T-cell (primary cell): ENCODE data around the gene HPS4. TPM values are rescaled to one million over a fixed set of nuclear protein-coding genes. Genes with fewer than 3 reads are reported as not detected.

Source experiments
- ATAC-seq, 4 experiments: fragments of 200-7000 bp in 3 of 4; fragments of 150-1000 bp in 1 of 4; cut with Tn5 transposase; replicated peaks in 1 of 4; 1 replicate in 3 of 4; 2 replicates in 1 of 4; pipeline ENCODE4 v1.10.0; 2021; ENCODE audit warnings: moderate library complexity in 3 of 4, mild to moderate bottlenecking in 2 of 4, moderate number of reproducible peaks in 1 of 4
- CTCF ChIA-PET, 2 donors: fragments of 300-600 bp; sonication (Branson Sonifier 250); formaldehyde crosslinking; loops; one replicate each; lab custom pipeline; 2022; ENCODE audit warnings: antibody characterized with exemption in 2 of 2; lab: Charles Lee
- POLR2A ChIA-PET, 2 donors: fragments of 300-600 bp; sonication (Branson Sonifier 250); formaldehyde crosslinking; loops; one replicate each; lab custom pipeline; 2022; ENCODE audit warnings: antibody characterized with exemption in 2 of 2; lab: Charles Lee
- DNase-seq, 35 experiments: peaks; one replicate each; pipeline versions ENCODE4 v3.0.0 to v3.0.0-alpha.2; 2013 to 2023
- H3K27ac ChIP-seq: one replicate; pipeline ENCODE4 v1.5.1; 2013; ENCODE audit warnings: low read length
- H3K27me3 ChIP-seq, 2 experiments: replicated peaks in 1 of 2; 1 replicate in 1 of 2; 2 replicates in 1 of 2; pipeline versions ENCODE4 v1.6.1 to v1.7.0; 2013; ENCODE audit warnings: low read length in 1 of 2, mixed read lengths in 1 of 2; ENCODE audit not compliant: control insufficient read depth in 2 of 2, insufficient read depth in 2 of 2; ENCODE audit errors: extremely low read depth in 1 of 2
- H3K36me3 ChIP-seq, 2 donors: 1 replicate in 1 of 2; 2 replicates in 1 of 2; pipeline versions ENCODE4 v1.6.1 to v1.7.0; 2013; ENCODE audit warnings: low read length in 1 of 2; ENCODE audit not compliant: control insufficient read depth in 2 of 2, insufficient read depth in 1 of 2; ENCODE audit errors: extremely low read depth in 1 of 2
- H3K4me1 ChIP-seq, 2 experiments: 1 replicate in 1 of 2; 2 replicates in 1 of 2; pipeline versions ENCODE4 v1.6.1 to v1.7.0; 2013; ENCODE audit warnings: low read length in 2 of 2, mixed read lengths in 1 of 2; ENCODE audit not compliant: insufficient read depth in 2 of 2, control insufficient read depth in 1 of 2; ENCODE audit errors: extremely low read depth in 1 of 2
- H3K4me3 ChIP-seq, 2 donors: 1 replicate in 1 of 2; 2 replicates in 1 of 2; pipeline versions ENCODE4 v1.5.1 to v1.7.0; 2013; ENCODE audit warnings: mild to moderate bottlenecking in 2 of 2, low read length in 1 of 2, moderate library complexity in 1 of 2; ENCODE audit not compliant: control insufficient read depth in 1 of 2; ENCODE audit errors: extremely low read depth in 1 of 2
- H3K9me3 ChIP-seq: 2 replicates; pipeline ENCODE4 v1.7.0; 2013
- H3K27ac Mint-ChIP-seq, 2 donors: one replicate each; pipeline ENCODE4 v1.8.0; 2020 to 2021; ENCODE audit warnings: mild to moderate bottlenecking in 2 of 2, mixed read lengths in 2 of 2
- H3K27me3 Mint-ChIP-seq, 2 donors: one replicate each; pipeline ENCODE4 v1.8.0; 2021 to 2022; ENCODE audit warnings: mixed read lengths in 2 of 2
- H3K36me3 Mint-ChIP-seq: one replicate; pipeline ENCODE4 v1.8.0; 2021; ENCODE audit warnings: mixed read lengths
- H3K4me1 Mint-ChIP-seq, 3 donors: one replicate each; pipeline ENCODE4 v1.8.0; 2020 to 2022; ENCODE audit warnings: mixed read lengths in 3 of 3, mild to moderate bottlenecking in 1 of 3
- H3K4me3 Mint-ChIP-seq, 3 donors: one replicate each; pipeline ENCODE4 v1.8.0; 2020 to 2022; ENCODE audit warnings: mild to moderate bottlenecking in 3 of 3, mixed read lengths in 3 of 3, moderate library complexity in 3 of 3
- H3K9me3 Mint-ChIP-seq, 3 donors: one replicate each; pipeline ENCODE4 v1.8.0; 2020 to 2022; ENCODE audit warnings: mixed read lengths in 3 of 3
- WGBS: methylation state at CpG from one replicate; pipeline ENCODE4 v1.1.5; 2013; ENCODE audit warnings: missing lambda C conversion rate; ENCODE audit not compliant: insufficient coverage; 5-methylcytosine and 5-hydroxymethylcytosine counted together
- total RNA-seq, 35 experiments: library from RNA in 6 of 35; stranded (reverse) in 6 of 35; fragments of 120-200 nt in 1 of 35; gene quantifications; one replicate each; pipeline versions ENCODE4 v1.2.1 to v1.2.4 and lab custom pipeline; 2013 to 2026

Gene HPS4
- total RNA-seq, 5 donors from 2014 or later (not counting 1 experiment from before 2014, with no cell fraction given), result 38.7 to 53.4 (median 50.0) TPM

DNA sequence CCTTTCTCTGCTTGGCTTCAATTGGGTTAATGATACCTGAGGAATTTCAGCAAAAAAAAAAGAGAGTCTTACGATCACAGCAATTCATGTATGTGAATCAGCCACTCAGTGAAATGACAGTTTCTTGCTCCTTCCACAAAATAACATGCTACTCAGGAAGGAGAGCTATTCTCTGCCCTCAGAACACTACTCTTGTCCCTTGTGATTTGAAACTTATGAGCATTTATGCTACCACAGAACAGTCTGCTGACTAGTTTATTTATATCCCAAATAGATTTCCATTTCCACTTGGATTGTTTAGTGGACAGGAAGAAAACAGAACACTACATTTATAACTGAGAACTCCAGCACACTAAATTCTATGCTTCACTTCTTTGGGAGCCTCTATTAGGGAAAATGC lies 20.2 kb upstream of the HPS4 start:
- POLR2A ChIA-PET, result interaction anchor here in 1 of 2 donors (0.6 to 1.2 kb wide), 2 partner anchors 20 to 35 kb away, joined by 3 read pairs; partner anchors contain the start of gene SRRD
- peaks cover 5 to 18% of the 10 kb centered on the region in 2 experiments for H3K4me1 ChIP-seq
- H3K27ac ChIP-seq, result peak overlapping the region; percentile 52
- H3K36me3 ChIP-seq, result peaks cover 22 to 98% of the 10 kb centered on the region in 2 donors
- no peak for DNase-seq
- peak overlapping the region in 1 of 3 donors; percentile 52 for H3K4me3 Mint-ChIP-seq
- H3K27me3 ChIP-seq, result no peaks in the 10 kb centered on the region
- H3K4me3 ChIP-seq, result no peak overlapping the region
- H3K36me3 Mint-ChIP-seq, result peaks cover 63% of the 10 kb centered on the region
- H3K4me1 Mint-ChIP-seq, result peaks cover 19 to 31% (median 24%) of the 10 kb centered on the region in 3 donors
- CTCF ChIA-PET, result interaction anchor here (0.5 to 2.8 kb wide), 11 partner anchors 9 to 197 kb away, joined by 3 to 17 read pairs (median 4); partner anchors contain the start of genes HPS4 (in 1 of the 2), SRRD (in 1 of the 2) and TFIP11 (in 1 of the 2)
- WGBS, result no CpG with 5 or more reads among the region's 1 CpG
- no peaks in the 10 kb centered on the region for H3K27me3 Mint-ChIP-seq
- H3K9me3 Mint-ChIP-seq, result no peaks in the 10 kb centered on the region
- peak overlapping the region; percentile 68 to 76 for H3K27ac Mint-ChIP-seq
- H3K9me3 ChIP-seq, result no peaks in the 10 kb centered on the region
- no peak for ATAC-seq

DNA sequence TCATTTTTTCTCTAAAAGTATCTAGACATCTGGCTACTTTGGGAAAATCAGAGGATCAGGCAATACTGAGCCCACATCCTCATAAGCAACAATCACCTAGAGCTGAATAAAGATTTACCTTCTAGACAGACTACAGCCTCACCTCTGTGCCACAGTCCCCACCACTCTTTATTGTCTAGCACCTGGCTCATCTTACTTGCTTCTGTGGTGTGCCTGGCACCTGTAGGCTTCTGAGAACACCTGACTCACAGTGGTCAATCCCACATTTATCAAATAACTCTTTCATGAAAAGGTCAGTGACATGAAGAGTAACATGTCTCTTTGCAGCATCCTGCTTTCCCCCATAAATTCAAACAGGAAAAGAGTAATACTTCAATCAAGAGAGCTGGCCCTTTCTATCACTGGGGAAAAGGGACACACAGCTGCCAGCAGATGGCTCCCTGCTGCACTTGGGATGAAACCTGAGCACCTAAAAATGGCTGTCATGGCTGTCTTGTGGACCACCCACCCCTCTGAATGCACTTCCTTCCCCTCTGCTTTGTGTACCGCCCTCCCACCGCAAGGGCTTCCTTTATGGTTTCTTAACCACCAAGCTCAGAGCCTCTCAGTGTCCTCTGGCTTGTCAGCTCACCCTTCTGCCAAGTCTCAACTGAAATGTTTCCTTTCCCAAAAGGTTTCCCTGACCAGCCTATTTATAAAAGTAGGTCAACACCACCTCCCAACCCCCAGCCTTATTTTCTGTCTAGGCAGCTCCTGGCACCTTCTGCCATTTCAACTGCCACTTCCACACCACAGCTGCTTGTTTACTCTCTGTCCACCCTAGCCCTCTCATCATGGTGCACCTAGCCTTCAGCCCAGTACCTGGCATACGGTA lies 19.3 kb upstream of the HPS4 start:
- peak; percentile 76 to 95 (median 92) for ATAC-seq
- peak; percentile 26 to 81 (median 58) for DNase-seq
- 4% methylated on average over 3 of the region's 3 CpGs for WGBS
- Histone ChIP-seq H3K9me3 (no peaks in the 10 kb centered on the region), H3K27ac (peak overlapping the region; percentile 52), H3K36me3 (peaks cover 20 to 94% of the 10 kb centered on the region in 2 donors), H3K4me3 (no peak overlapping the region), H3K4me1 (peaks cover 5 to 18% of the 10 kb centered on the region in 2 experiments), H3K27me3 (no peaks in the 10 kb centered on the region)
- no peaks in the 10 kb centered on the region for H3K9me3 Mint-ChIP-seq
- ChIA-PET POLR2A (interaction anchor here in 1 of 2 donors (0.5 to 1.2 kb wide), 3 partner anchors 19 to 36 kb away, joined by 3 to 8 read pairs (median 3); partner anchors contain the start of gene SRRD), CTCF (interaction anchor here (0.6 to 2.8 kb wide), 11 partner anchors 9 to 197 kb away, joined by 3 to 17 read pairs (median 4); partner anchors contain the start of genes HPS4 (in 1 of the 2), SRRD (in 1 of the 2) and TFIP11 (in 1 of the 2))
- no peaks in the 10 kb centered on the region for H3K27me3 Mint-ChIP-seq
- peak overlapping the region; percentile 68 to 76 for H3K27ac Mint-ChIP-seq
- H3K4me1 Mint-ChIP-seq, result peaks cover 18 to 31% (median 24%) of the 10 kb centered on the region in 3 donors
- H3K36me3 Mint-ChIP-seq, result peaks cover 61% of the 10 kb centered on the region
- H3K4me3 Mint-ChIP-seq, result peak overlapping the region in 2 of 3 donors; percentile 28 to 52

DNA sequence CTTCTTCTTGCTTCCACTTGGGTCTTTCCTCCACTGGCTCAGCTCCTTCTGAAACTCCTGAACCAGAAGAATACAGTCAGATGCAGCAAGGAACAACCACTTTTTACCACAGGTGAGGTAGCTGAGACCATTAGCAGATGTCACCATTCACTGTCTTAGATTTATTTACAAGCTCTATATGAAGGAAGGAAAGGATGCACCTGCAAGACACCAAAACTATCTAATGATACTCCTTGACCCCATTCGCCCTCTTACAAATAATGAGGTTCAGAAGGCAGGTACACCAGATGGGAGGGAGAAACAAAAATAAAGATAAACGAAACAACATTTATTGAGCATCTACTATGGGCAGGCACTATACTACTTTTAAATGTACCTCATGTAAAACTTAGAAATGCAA lies 18.4 kb upstream of the HPS4 start:
- Histone ChIP-seq H3K36me3 (peaks cover 17 to 89% of the 10 kb centered on the region in 2 donors), H3K27ac (no peak overlapping the region), H3K9me3 (no peaks in the 10 kb centered on the region), H3K4me3 (no peak overlapping the region), H3K4me1 (peaks cover 5 to 18% of the 10 kb centered on the region in 2 experiments), H3K27me3 (no peaks in the 10 kb centered on the region)
- POLR2A ChIA-PET, result interaction anchor here in 1 of 2 donors (0.6 to 0.7 kb wide), 2 partner anchors 11 to 18 kb away, joined by 3 to 7 read pairs; partner anchors contain the start of genes HPS4, SRRD and TFIP11
- Mint-ChIP-seq H3K4me3 (no peak overlapping the region), H3K27ac (peak overlapping the region in 1 of 2 donors; percentile 28), H3K9me3 (no peaks in the 10 kb centered on the region), H3K4me1 (peaks cover 18 to 31% (median 24%) of the 10 kb centered on the region in 3 donors), H3K36me3 (peaks cover 63% of the 10 kb centered on the region), H3K27me3 (no peaks in the 10 kb centered on the region)
- CTCF ChIA-PET, result interaction anchor here (0.8 to 2.8 kb wide), 7 partner anchors 11 to 171 kb away, joined by 3 to 17 read pairs (median 4); partner anchors contain the start of genes HPS4 (in 1 of the 2) and SRRD (in 1 of the 2)
- ATAC-seq (no peak), DNase-seq (no peak)
- WGBS, result no CpG with 5 or more reads among the region's 2 CpGs

DNA sequence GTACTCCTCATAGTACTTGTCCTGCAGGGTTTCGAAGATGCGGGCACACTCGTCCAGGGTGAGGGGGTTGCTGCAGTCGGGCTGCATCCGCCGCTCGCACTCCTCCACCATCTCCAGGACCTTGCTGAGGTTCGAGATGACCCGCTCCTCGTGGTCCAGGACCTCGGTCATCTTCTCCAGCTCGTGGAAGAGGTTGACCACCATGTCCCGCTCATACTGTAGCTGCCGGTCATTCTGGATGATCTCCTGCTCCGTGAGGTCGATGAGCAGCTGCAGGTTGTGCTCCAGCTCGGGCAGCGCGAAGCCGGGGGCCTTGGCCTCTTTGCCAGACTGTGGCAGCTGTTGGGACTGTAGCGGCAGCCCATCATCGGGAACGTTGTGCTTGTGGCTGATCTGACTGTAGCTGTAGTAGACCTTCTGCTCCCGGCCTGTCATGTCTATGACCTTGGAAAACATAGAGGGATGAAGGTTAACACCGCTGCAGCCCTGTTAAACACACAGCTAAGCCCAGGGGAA lies 15.7 kb upstream of the HPS4 start:
- H3K27ac Mint-ChIP-seq, result peak overlapping the region in 1 of 2 donors; percentile 27

DNA sequence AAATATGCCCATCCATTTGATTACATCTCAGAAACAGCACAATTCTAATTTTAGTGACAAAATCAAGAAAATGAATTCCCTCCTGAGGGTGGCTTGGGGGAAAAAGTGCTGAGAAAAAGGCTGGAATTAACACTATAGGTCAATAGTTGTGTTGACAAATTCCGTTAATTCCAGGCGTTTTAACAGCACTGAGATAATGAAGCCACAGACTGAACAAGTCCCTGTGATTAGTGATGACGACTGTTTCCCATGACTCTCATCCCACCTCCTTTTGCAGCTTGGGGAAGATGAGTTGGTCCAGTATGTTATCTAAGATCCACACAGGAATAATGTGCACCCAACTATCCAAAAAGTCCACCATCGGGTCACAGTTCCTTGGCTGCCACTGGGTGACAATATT lies 12.9 kb upstream of the HPS4 start:
- no peaks in the 10 kb centered on the region for H3K9me3 Mint-ChIP-seq
- Histone ChIP-seq H3K4me1 (no peaks in the 10 kb centered on the region), H3K27ac (no peak overlapping the region), H3K27me3 (no peaks in the 10 kb centered on the region), H3K36me3 (peaks cover 16 to 87% of the 10 kb centered on the region in 2 donors), H3K4me3 (no peak overlapping the region), H3K9me3 (no peaks in the 10 kb centered on the region)
- ChIA-PET CTCF (no interaction called here), POLR2A (interaction anchor here in 1 of 2 donors (1.8 kb wide), 1 partner anchor 13 kb away, joined by 5 read pairs; the partner anchor contains the start of genes HPS4 and SRRD)
- no peaks in the 10 kb centered on the region for H3K27me3 Mint-ChIP-seq
- H3K36me3 Mint-ChIP-seq, result peaks cover 55% of the 10 kb centered on the region
- DNase-seq (no peak), ATAC-seq (no peak)
- H3K4me3 Mint-ChIP-seq, result no peak overlapping the region
- WGBS, result no CpG with 5 or more reads among the region's 4 CpGs
- peaks cover 0 to 2% (median 0%) of the 10 kb centered on the region in 3 donors for H3K4me1 Mint-ChIP-seq
- H3K27ac Mint-ChIP-seq, result no peak overlapping the region

More for the DNA sequence above, 15.7 kb upstream of the HPS4 start:
- no peaks in the 10 kb centered on the region for H3K27me3 ChIP-seq
- no peaks in the 10 kb centered on the region for H3K9me3 ChIP-seq
- no peak overlapping the region for H3K4me3 Mint-ChIP-seq
- ChIA-PET CTCF (no interaction called here), POLR2A (interaction anchor here in 1 of 2 donors (0.8 kb wide), 1 partner anchor 16 kb away, joined by 4 read pairs; the partner anchor contains the start of genes HPS4 and SRRD)
- DNase-seq (no peak), ATAC-seq (no peak)
- peaks cover 17 to 24% (median 19%) of the 10 kb centered on the region in 3 donors for H3K4me1 Mint-ChIP-seq
- H3K27ac ChIP-seq, result no peak overlapping the region
- H3K27me3 Mint-ChIP-seq, result no peaks in the 10 kb centered on the region
- H3K36me3 Mint-ChIP-seq, result peaks cover 58% of the 10 kb centered on the region
- H3K4me1 ChIP-seq, result peaks cover 5 to 15% of the 10 kb centered on the region in 2 experiments
- H3K36me3 ChIP-seq, result peaks cover 13 to 87% of the 10 kb centered on the region in 2 donors
- 89% methylated on average over 18 of the region's 25 CpGs for WGBS
- no peak overlapping the region for H3K4me3 ChIP-seq
- H3K9me3 Mint-ChIP-seq, result no peaks in the 10 kb centered on the region

DNA sequence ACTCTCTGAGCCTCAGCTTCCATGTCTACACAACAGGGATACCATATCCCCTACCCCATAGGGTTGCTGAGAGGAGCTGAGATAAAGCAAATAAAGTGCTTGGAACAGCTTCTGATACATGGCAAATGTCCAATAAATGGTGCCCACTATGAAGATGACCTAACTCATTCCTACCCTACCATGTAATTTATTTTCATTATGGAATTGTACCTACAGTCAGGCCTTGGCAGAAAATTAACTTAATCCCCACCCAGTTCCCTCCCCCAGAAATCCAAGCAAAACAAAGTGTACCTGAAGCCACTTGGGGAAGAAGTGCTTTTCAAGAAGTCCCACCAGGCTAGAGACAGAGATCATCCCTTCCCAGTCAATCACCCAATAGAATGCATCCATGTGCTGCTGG lies 10.9 kb upstream of the HPS4 start:
- Mint-ChIP-seq H3K9me3 (no peaks in the 10 kb centered on the region), H3K36me3 (peaks cover 58% of the 10 kb centered on the region), H3K27me3 (no peaks in the 10 kb centered on the region), H3K4me3 (no peak overlapping the region), H3K4me1 (no peaks in the 10 kb centered on the region), H3K27ac (no peak overlapping the region)
- no peak for DNase-seq
- H3K27me3 ChIP-seq, result no peaks in the 10 kb centered on the region
- no peaks in the 10 kb centered on the region for H3K4me1 ChIP-seq
- ChIA-PET CTCF (no interaction called here), POLR2A (no interaction called here)
- H3K36me3 ChIP-seq, result peaks cover 19 to 89% of the 10 kb centered on the region in 2 donors
- no peak overlapping the region for H3K27ac ChIP-seq
- no peak for ATAC-seq
- H3K4me3 ChIP-seq, result no peak overlapping the region
- H3K9me3 ChIP-seq, result no peaks in the 10 kb centered on the region
